Right lung (tissue), 5 donors: ENCODE measurements around the gene HIVEP3. TPM values are rescaled to one million over a fixed set of nuclear protein-coding genes. Genes with fewer than 3 reads are reported as not detected.

Source experiments
- DNase-seq, 2 donors: peaks; one replicate each; pipeline ENCODE4 v3.0.0-alpha.2; 2013
- polyA plus RNA-seq, 5 donors: library from polyadenylated mRNA; unstranded; fragments of 120-200 nt; gene quantifications; one replicate each; pipeline versions ENCODE4 v1.2.1 to v1.2.3, GENCODE V29; 2013; ENCODE audit warnings: inconsistent platforms in 1 of 5, low replicate concordance in 1 of 5; ENCODE audit not compliant: insufficient read length in 5 of 5, insufficient read depth in 1 of 5

The HIVEP3 gene
- polyA plus RNA-seq, 5 donors = 6.3 to 7.6 (median 6.7) TPM

DNA sequence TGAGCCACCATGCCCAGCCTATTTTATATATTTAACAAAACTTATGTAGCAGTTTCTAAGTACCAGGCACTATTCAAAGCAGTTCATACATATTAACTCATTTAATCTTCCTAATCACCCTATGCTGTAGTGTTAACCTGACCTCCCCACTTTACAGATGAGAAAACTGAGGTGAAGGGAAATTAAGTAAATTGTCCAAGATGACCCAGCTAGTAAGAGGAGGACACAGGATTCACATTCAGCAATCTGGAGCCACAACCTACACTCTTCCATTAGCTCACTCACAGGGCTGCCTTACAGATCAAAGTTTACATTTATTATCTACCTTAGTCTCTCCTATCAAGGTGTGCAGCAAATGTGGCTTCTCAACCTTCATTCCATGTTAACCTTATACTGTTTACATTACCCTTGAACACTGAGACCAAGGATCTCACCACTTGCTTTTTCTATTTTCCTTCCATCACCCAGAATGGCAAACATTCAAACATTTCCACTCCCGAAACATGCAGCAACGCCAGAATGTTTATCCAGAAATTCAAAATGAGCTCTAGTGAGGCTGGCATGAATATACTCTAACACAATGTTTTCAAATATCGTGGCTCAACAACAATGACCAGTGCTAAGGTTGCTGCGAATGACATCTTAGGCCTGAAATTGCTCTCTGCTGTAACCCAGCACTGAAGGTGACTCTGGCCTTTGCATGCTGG lies 24.5 kb downstream of the HIVEP3 start:
- no peak for DNase-seq

DNA sequence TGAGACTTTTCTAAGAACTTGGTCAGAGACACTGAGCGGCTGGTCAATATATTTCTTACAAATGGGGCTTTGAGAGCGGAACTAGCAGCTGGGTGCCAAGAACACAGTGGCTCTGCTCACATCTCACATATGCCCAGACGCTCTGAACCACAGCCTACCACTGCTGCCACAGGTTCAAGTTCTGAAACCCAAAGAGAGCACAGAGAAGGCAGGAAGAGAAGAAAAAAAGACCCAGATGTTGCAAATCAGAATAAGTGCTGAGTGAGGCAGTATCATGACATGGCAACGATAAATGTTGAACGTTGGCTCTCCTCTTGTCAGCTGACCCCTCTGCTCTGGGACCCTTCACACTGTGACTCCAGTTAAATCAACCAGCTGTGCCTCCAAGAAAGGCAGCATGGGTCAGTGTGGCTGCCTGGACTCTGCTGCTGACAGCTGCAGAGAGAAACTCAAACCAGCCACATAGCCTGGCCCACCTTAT lies 26.4 kb downstream of the HIVEP3 start:
- no peak for DNase-seq

DNA sequence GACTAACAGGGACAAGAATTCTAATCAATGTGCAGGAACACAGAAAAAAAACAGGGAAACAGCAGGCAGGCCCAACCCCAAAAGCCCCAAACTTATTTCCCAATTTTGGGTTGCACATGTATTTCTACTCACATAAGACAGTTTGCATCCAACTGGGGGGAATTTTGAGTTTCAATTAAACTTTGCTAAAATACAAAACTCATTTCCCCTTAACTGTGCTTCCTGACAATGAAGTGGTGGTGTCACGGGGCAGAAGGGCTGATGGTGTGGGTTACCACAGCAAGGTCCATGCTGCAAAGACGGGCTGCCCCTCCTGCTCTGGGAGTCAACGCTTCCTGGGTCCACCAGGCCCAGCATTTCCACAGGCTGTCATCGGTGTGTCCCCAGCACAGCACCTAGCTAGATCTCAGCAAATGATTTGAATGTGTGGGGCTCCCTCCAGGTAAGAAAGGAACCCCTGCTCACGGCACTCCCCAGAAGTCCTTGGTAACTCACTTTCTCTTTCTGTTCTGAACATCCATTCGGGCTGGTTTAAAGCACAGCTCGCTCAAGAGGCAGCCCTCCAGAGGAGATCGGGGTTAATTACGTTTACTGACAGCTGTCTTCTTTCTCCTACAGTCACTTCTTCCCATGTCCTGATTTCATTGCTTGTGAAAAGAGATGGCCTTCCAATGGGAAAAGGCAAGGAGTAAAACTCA lies 27.4 kb downstream of the HIVEP3 start:
- DNase-seq = peak; percentile 80 to 85

DNA sequence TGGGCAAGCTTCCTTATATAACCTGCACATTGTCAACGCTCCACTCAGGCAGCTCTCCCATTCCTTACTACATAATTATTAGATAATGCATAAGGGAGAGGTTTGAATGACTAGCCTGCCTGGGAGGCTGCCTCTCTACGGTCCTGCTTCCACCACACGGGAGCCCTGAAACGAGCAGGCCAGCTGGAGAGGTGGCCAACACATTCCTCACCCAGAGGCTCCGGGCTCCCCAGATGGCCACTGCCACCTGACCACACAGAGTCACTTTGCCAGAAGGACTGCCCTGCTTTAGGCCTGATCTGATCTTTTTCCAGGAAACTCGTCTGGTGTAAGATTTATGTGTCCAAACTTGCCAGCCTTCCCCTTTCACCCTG lies 27.9 kb downstream of the HIVEP3 start:
- DNase-seq = no peak

DNA sequence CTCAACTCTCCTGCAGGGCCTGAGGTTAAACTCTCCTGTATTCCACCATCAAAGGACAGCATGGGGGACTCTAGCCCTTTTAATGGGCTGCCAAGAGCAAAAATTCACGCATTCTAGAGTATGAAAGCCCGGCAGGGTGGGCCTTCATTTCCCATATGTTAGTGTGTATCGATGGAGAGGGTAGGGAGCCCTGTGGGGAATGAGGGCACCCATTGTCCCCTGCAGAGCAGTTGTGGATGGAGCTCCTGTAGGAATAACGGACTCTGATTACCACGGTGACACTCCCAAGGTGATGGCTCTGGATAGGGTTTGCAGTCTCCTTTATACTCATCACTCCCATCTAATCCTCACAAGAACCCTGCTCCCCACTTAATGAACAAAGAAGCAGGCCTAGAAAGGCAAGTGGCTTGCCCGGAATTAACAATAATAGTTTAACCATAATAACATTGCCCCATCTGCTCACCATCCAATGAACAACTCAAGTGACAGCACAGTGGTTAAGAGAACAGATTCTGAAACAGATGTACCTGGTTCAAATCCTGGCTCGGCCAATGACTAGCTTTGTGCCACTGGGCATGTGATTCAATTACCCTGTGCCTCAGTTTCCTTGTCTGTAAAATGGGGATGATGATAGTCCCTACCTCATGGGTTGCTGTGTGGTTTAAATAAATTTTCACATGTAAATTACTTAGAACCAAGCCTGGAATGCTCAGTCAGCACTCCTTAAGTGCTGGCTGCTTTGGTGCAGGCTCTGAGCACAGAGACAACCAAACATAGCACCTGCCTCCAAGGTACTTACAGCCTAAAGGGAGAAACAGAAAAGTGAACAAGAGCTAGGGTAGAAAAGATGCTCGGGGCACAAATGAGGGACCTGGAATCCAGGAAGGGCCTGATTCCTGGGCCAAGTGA lies 29.0 kb downstream of the HIVEP3 start:
- no peak for DNase-seq

DNA sequence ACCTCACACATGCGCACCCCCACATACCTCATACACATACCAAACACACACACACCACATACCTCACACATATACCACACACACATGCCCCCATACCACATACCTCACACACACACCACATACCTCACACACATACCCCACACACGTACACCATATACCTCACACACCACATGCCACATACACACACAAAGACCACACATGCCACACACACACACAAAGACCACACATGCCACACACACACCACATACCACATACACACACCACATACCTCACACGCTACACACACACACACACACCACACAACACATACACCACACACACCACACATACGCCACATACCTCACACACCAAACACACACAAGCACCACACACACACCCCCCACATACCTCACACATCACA lies 30.0 kb downstream of the HIVEP3 start:
- DNase-seq = no peak

DNA sequence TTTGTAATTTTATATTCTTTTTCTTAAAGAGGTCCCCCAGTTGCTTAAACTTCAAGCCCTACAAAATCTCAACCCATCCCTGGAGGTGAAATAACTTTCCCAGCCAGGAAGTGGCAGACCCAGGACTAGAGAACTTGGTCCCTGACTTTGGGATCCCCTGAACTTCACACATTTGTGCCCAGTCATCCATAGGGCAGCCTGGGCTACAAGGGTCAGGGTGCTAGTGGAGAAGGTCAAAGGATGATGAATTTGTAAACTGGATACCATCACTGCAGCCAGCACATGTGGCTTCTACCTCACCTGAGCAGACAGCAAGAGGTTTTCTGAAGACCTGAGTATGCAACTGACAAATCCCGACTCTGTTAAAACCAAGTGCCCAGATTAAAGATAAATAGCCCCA lies 31.4 kb downstream of the HIVEP3 start:
- DNase-seq = no peak

DNA sequence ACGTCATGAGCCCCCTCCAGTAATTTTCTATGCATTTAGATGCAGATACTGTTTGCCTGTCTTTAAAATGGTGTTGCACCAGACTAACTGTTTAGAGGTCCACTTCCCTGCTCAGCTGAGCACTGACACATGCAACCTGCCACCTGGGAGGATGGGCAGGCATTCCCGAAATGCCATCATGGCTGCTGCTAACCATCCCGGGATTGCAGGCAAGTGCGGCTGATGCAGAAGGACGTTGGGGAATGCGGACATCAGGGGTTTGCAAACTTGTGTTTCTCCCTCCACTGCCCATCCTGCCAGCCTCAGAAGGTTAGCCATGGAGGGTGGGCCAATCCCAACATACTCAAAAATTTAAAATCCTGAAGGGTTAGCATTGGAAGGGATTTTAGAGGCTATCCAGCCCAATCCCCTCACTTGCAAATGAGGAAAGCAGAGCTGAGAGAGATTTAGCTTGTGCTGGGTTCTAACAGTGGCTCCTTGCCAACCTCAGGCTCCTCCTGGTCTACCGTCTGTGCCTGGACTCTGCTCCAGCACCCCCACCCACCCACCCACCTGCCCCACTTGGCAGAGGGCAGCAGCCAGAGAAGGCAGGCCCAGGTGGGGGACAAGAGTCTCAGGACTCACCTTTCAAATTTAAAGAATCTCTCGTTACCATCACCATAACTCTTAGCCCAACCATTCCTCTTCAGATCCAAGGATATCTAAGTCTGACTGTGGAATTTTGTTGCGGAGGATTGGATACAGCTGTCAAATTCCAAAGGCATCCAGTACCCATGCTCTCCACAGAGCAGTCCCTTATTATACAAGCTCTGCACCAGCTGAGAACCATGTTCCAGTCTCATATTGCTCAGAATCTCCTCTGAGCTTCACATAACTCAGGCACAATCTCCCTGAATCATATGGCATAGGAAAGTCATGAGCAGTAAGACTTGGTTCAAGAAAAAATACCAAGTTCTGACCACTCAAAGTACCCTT lies 34.2 kb downstream of the HIVEP3 start:
- no peak for DNase-seq

DNA sequence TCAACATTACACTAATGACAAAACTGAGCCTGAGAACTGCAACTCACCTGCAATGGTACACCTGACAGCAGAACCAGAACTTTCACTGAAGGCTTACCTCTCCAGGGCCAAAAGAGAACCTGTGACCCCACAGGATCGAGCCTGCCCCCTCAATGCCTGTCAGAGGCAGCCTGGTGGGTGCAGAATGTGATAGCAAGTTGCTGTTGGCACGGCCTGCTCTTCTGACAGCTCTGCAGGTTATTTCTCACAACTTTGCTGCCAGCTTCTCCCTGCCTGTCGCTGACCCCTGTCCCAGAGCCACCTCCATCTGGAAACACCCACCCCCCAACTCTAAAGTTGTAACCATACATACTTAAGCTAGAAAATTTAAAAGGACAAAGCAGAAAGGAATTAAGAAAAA lies 35.2 kb downstream of the HIVEP3 start:
- no peak for DNase-seq

DNA sequence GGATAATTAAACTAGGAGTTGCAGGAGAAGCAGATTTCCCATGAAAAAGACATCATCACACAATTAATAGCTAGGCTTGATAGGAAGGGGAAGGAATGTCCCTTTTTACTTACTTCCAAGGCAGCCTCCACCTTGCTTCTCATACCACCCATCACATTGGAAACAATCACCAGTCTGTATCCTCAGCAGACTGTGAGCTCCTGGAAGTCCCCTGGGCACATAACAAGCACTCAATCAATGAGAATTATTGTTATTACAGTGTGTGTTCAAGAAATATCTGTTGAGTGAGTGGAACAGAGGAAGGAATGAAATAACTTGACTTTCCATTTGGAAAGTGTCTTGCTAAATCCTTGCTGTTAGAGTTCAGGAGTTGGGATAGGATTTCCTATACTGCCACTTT lies 36.2 kb downstream of the HIVEP3 start:
- no peak for DNase-seq

DNA sequence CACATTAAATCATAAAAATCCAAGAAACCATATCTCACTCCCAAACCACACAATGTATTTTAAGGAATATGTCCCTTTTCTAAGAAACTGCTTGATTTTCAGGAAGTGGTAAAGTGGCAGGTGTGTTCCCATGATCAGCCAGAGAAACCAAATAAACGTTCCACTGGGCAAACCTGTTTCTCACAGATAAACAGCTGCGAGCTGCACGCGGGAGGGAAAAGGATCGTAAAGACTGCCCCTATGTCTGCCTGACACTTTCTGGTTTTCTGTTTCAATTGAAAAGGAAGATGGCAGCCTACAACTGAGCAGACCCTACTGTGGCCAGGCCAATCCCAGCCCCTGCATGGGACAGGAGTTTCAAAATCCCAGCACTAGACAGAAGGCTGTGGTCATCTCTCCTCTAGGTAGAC lies 36.6 kb downstream of the HIVEP3 start:
- no peak for DNase-seq

DNA sequence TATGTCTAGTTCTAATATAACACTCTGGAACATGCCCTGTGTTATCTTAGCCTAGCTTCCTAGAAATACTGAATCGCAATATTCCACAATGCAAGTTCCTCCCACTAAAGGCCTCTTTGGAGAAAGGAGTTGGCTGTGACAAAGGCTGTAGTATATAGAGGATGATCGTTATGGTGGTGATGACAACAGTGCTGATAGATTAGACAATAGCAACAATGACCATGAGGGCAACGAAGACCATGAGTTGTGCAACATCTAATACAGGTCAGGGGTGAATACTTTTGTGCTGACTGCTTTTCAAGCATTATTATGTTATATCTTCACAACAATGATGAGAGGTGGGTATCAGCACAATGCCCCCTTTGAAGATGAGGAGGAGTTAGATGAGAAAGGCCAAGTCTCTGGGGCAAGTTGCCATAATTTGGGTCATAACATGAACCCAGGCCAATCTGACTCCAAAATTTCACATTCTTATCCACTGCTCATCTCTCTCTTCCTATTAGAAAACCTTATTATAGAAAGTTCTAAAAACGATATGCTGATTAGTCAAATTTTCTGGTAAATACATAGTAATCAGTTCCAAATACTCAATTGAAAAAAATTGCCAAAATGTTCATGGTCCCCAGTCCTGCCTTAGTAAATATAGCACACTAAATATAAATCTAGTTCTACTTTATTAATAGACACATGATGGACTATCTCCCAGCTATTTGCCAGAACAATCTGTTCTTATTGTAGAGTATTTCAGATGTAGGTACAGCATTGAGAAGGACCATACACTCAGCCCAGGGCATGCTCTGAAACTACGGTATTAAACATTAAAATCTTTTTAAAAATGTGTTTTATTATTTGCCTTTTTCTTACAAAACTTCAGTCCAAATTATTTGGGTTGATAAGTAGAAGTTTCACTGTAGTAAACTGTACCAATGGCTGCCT lies 37.5 kb downstream of the HIVEP3 start:
- no peak for DNase-seq

DNA sequence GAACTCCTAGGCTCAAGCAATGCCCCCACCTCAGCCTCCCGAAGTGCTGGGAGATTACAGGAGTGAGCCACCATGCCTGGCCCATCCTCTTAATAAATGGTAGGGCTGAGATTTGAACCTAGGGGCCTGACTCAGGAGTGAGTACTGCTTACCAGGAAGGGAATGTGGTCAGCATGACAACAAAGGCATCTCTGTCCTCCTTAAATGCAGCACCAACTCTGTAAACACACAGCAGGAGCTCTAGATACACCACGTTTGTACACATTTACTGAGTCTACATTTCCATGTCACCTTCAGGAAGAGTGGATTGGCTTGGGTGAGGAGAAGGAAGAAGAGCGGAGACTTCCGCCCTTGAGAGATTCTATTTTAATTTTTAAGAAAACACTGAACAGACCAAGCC lies 38.5 kb downstream of the HIVEP3 start:
- no peak for DNase-seq

DNA sequence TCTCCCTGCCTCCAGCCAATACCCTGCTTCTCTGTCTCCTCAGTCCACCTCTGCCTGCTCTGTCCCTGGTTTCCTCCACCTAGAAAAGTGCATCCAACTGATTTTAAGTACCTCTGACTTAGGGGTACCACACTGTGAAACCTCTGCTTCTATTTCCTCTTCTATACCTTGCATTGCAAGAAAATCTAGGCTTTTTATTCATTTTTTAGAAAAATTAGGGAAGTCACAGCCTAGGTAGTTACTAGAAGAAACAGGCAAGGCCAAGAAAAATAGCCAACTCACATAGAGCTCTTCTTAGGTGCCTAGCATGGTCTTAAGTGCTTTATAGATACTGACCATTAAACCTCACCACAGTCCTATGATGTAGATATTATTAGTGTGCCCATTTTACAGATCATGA lies 39.1 kb downstream of the HIVEP3 start:
- no peak for DNase-seq

DNA sequence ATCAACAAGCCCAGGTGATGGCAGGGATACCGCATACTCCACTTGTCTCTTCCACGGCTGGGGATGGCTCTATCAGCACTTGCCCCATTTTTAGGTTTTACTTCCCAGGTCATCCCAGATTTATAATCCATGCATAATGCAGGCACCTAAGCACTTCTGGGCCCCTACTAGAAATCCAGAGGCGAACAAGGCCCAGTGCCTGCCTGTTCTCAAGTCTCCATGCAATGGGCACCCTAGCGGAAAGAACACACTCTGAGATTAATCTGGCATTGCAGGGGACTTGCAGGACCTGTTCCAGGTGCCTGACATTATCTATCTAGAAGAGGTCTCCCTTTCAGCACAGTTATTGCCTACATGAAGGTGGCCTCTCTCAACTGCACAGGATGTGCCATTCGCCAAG lies 39.8 kb downstream of the HIVEP3 start:
- no peak for DNase-seq

DNA sequence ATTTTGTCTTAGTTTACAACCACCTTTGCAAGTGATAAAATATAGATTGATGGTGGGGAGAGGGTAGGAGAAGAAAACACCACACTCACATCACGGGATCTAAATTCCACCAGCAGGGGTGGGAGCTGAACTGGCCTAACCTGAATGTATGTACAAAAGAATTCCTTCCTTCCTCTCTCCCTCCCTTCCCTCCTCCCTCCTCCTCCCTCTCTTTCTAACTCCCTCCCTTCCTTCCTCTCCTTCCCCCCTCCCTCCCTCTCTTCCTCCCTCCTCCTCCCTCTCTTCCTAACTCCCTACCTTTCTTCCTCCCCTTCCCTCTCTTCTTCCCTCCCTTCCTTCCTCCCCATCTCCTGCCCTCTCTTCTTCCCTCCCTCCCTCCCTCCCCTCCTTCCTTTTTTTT lies 40.2 kb downstream of the HIVEP3 start:
- no peak for DNase-seq

DNA sequence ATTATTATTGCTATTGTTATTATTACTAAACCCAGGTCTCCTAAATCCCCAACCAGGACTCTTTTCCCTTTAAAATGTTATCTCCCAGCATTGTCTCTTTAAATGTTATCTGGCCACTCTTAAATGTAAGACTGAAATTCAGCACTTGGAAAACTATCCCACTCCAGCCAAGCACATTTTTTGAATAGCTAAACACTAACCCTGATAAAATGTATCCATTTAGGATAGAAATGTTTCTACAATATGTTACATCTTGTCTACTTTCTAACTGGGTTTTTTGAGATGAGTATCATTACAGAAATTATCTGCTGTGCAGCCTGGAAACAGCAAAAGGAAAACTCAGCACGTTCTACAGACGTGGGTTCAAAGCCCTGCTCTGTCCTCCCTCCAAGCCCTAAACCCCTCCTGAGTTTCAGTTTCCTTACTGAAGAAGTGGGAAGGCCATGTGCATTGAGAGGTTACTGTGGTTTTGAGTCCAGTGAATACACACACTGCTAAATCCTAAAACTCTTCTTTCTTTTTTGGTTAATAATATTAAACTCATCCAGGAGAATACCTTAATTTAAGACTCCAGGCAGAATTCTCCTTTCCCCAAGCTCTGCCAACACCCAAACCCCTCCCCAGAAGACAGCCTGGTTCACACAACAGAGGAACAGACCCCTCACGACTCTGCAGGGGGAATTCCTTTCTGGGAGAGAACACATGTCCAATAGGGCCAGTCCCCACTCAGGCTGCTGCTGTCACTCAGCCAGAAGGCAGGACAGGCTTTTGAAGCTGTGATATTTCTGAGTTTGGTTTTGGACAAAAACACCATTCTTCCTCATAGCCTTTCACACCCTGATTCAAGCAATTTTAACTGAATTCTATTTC lies 41.9 kb downstream of the HIVEP3 start:
- DNase-seq = no peak

DNA sequence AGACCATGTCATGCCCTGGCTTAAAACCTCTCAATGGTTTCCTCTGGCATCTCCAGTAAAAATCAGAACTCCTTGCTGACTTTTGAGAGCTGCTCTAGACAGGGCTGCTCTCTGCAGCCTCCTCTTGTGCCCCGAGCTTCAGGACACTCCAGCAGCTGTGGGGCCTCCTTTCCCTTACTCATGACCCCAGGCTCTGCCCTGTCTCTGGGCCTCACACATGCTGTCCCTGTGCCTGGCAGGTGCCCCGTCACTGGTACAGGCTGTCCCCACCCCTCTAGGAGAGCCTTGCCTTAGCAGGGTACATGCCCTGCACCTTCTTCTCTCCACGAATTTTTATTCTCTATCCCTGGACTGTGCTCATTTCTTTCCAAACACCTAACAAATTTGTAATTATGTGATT lies 43.2 kb downstream of the HIVEP3 start:
- no peak for DNase-seq

DNA sequence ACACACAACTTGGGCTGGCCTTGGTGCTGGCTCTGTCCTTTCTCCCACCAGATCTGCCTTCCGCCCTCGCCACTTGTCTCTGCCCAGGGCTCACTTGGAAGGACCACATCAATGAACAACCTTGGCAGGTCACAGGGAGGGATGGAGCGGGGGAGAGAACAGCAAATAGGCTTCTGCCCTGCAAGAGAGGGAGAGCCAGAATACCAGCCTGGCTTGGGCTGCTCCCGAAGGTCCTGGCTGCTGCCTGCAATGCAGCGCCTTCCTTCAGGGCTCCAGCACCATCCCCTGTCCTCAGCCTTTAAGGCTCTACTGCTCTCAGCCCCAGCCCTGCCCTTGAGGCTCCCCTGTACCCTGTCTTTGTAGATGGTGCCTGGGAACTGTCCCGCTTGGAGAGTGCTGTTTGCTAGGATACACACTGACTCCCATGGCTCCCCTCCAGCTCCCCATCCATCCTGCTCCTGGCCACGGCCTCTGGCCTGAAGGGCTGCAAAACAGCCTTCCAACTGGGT lies 43.8 kb downstream of the HIVEP3 start:
- no peak for DNase-seq
